Ectodermal cell (in vitro differentiated cells): Measurements from ENCODE around the gene RIN3.

ENCODE experiments used
- H3K27ac ChIP-seq: 2 replicates; pipeline ENCODE4 v1.7.0; 2013; ENCODE audit warnings: mild to moderate bottlenecking, low read depth, low read length; ENCODE audit not compliant: insufficient read depth, poor library complexity, severe bottlenecking
- H3K27me3 ChIP-seq: 2 replicates; pipeline ENCODE4 v1.7.0; 2013; ENCODE audit warnings: mild to moderate bottlenecking, low read length; ENCODE audit not compliant: insufficient read depth, control insufficient read depth, poor library complexity, severe bottlenecking
- H3K36me3 ChIP-seq: one replicate; pipeline ENCODE4 v1.7.0; 2013; ENCODE audit warnings: low read length; ENCODE audit not compliant: control insufficient read depth, insufficient read depth
- H3K4me1 ChIP-seq: one replicate; pipeline ENCODE4 v1.7.0; 2013; ENCODE audit warnings: low read length; ENCODE audit not compliant: control insufficient read depth, insufficient read depth
- H3K4me3 ChIP-seq: 2 replicates; pipeline ENCODE4 v1.7.0; 2013; ENCODE audit warnings: low read depth, low read length, control low read depth; ENCODE audit not compliant: insufficient read depth
- H3K9me3 ChIP-seq: 2 replicates; pipeline ENCODE4 v1.7.0; 2013; ENCODE audit warnings: mild to moderate bottlenecking, low read length, moderate library complexity; ENCODE audit not compliant: control insufficient read depth
- WGBS, 2 experiments: methylation state at CpG; one replicate each; pipeline ENCODE4 v1.1.7; 2013; ENCODE audit warnings: missing lambda C conversion rate in 2 of 2; 5-methylcytosine and 5-hydroxymethylcytosine counted together

Gene RIN3

GRCh38 chr14:92701826-92702225 lies 188.2 kb downstream of the RIN3 start:
- no peak overlapping the region for H3K27ac ChIP-seq
- 95 to 96% methylated on average over 10 of the region's 10 CpGs for WGBS, 2 experiments
- H3K36me3 ChIP-seq = no peaks in the 10 kb centered on the region
- no peaks in the 10 kb centered on the region for H3K27me3 ChIP-seq
- no peaks in the 10 kb centered on the region for H3K4me1 ChIP-seq
- H3K9me3 ChIP-seq = no peaks in the 10 kb centered on the region
- H3K4me3 ChIP-seq = no peak overlapping the region

GRCh38 chr14:92702441-92702918 lies 188.9 kb downstream of the RIN3 start:
- H3K4me3 ChIP-seq = no peak overlapping the region
- WGBS, 2 experiments = 97 to 98% methylated on average over 9 of the region's 9 CpGs
- H3K27me3 ChIP-seq = no peaks in the 10 kb centered on the region
- H3K9me3 ChIP-seq = no peaks in the 10 kb centered on the region
- no peaks in the 10 kb centered on the region for H3K4me1 ChIP-seq
- H3K27ac ChIP-seq = no peak overlapping the region
- no peaks in the 10 kb centered on the region for H3K36me3 ChIP-seq

GRCh38 chr14:92703516-92703915 lies 189.9 kb downstream of the RIN3 start:
- Histone ChIP-seq H3K9me3 (no peaks in the 10 kb centered on the region), H3K4me3 (no peak overlapping the region), H3K27me3 (no peaks in the 10 kb centered on the region), H3K27ac (no peak overlapping the region), H3K4me1 (no peaks in the 10 kb centered on the region), H3K36me3 (no peaks in the 10 kb centered on the region)
- WGBS, 2 experiments = 95 to 98% methylated on average over 10 of the region's 10 CpGs

GRCh38 chr14:92704036-92704804 lies 190.6 kb downstream of the RIN3 start:
- Histone ChIP-seq H3K27me3 (no peaks in the 10 kb centered on the region), H3K9me3 (no peaks in the 10 kb centered on the region), H3K36me3 (no peaks in the 10 kb centered on the region), H3K4me1 (no peaks in the 10 kb centered on the region), H3K27ac (no peak overlapping the region), H3K4me3 (no peak overlapping the region)
- WGBS, 2 experiments = 93% methylated on average over 23 of the region's 23 CpGs

- Histone ChIP-seq H3K36me3 (no peaks in the 10 kb centered on the region), H3K4me1 (no peaks in the 10 kb centered on the region), H3K27ac (no peak overlapping the region), H3K27me3 (no peaks in the 10 kb centered on the region), H3K9me3 (no peaks in the 10 kb centered on the region), H3K4me3 (no peak overlapping the region)
- whole genome bisulfite sequencing, 2 experiments = 94 to 95% methylated on average over 11 of the region's 11 CpGs
Measured at GRCh38 chr14:92704821-92705220, 191.2 kb downstream of the RIN3 start.

GRCh38 chr14:92706386-92706785 lies 192.8 kb downstream of the RIN3 start:
- H3K27ac ChIP-seq = no peak overlapping the region
- no peaks in the 10 kb centered on the region for H3K36me3 ChIP-seq
- H3K27me3 ChIP-seq = no peaks in the 10 kb centered on the region
- WGBS, 2 experiments = 91% methylated on average over 15 of the region's 15 CpGs
- H3K9me3 ChIP-seq = no peaks in the 10 kb centered on the region
- no peak overlapping the region for H3K4me3 ChIP-seq
- H3K4me1 ChIP-seq = no peaks in the 10 kb centered on the region

GRCh38 chr14:92709340-92710000 lies 195.9 kb downstream of the RIN3 start:
- H3K27ac ChIP-seq = no peak overlapping the region
- WGBS, 2 experiments = 91 to 93% methylated on average over 13 of the region's 13 CpGs
- H3K36me3 ChIP-seq = no peaks in the 10 kb centered on the region
- H3K4me3 ChIP-seq = no peak overlapping the region
- no peaks in the 10 kb centered on the region for H3K27me3 ChIP-seq
- H3K4me1 ChIP-seq = no peaks in the 10 kb centered on the region
- no peaks in the 10 kb centered on the region for H3K9me3 ChIP-seq

GRCh38 chr14:92710001-92710341 lies 196.4 kb downstream of the RIN3 start:
- Histone ChIP-seq H3K9me3 (no peaks in the 10 kb centered on the region), H3K4me3 (no peak overlapping the region), H3K27ac (no peak overlapping the region), H3K27me3 (no peaks in the 10 kb centered on the region), H3K4me1 (no peaks in the 10 kb centered on the region), H3K36me3 (no peaks in the 10 kb centered on the region)
- 97 to 98% methylated on average over 5 of the region's 5 CpGs for WGBS, 2 experiments

GRCh38 chr14:92711976-92712653 lies 198.5 kb downstream of the RIN3 start:
- H3K4me1 ChIP-seq = no peaks in the 10 kb centered on the region
- H3K27me3 ChIP-seq = no peaks in the 10 kb centered on the region
- H3K4me3 ChIP-seq = no peak overlapping the region
- no peak overlapping the region for H3K27ac ChIP-seq
- 96 to 97% methylated on average over 7 of the region's 7 CpGs for WGBS, 2 experiments
- no peaks in the 10 kb centered on the region for H3K9me3 ChIP-seq
- H3K36me3 ChIP-seq = no peaks in the 10 kb centered on the region

- Histone ChIP-seq H3K4me3 (no peak overlapping the region), H3K36me3 (no peaks in the 10 kb centered on the region), H3K27me3 (no peaks in the 10 kb centered on the region), H3K27ac (no peak overlapping the region), H3K4me1 (no peaks in the 10 kb centered on the region), H3K9me3 (no peaks in the 10 kb centered on the region)
- 92 to 94% methylated on average over 8 of the region's 8 CpGs for WGBS, 2 experiments
Measured at GRCh38 chr14:92712654-92713051, 199.1 kb downstream of the RIN3 start.
